PC-3 (cell line): ENCODE data around the gene CHTF18. TPM values are rescaled to one million over a fixed set of nuclear protein-coding genes. Genes with fewer than 3 reads are reported as not detected.

Experiments used
- ATAC-seq: fragments of 200-7000 bp; cut with Tn5 transposase; 2 replicates; pipeline ENCODE4 v1.9.1; 2020; ENCODE audit warnings: mild to moderate bottlenecking, moderate library complexity
- BruUV-seq: library from RNA; stranded (reverse); fragments of 400-500 nt; replicated peaks from 2 replicates; lab custom pipeline; 2021; lab: Mats Ljungman, UMichigan
- CTCF ChIA-PET: fragments of 300-600 bp; sonication (Branson Sonifier 250); formaldehyde crosslinking; loops from one replicate; lab custom pipeline; 2022; ENCODE audit warnings: antibody characterized with exemption; lab: Charles Lee
- POLR2A ChIA-PET: fragments of 300-600 bp; sonication (Branson Sonifier 250); formaldehyde crosslinking; loops from one replicate; lab custom pipeline; 2022; ENCODE audit warnings: antibody characterized with exemption; ENCODE audit not compliant: unreplicated experiment; lab: Charles Lee
- DNase-seq: peaks from one replicate; pipeline ENCODE4 v3.0.0-alpha.2; 2015
- H2AFZ ChIP-seq: fragments of 300-600 bp; sonication (generic); 2 replicates; pipeline ENCODE4 v1.6.0; 2016; ENCODE audit warnings: antibody characterized with exemption, low read length
- H3F3A ChIP-seq: fragments of 300-600 bp; sonication (generic); one replicate; pipeline ENCODE4 v1.6.0; 2017; ENCODE audit warnings: antibody characterized with exemption, low read length, control low read depth, mild to moderate bottlenecking; ENCODE audit not compliant: unreplicated experiment
- H3K27ac ChIP-seq: fragments of 300-600 bp; sonication (generic); 2 replicates; pipeline ENCODE4 v1.5.1; 2016; ENCODE audit warnings: mild to moderate bottlenecking, low read length
- H3K27me3 ChIP-seq: fragments of 300-600 bp; sonication (generic); 2 replicates; pipeline ENCODE4 v1.6.1; 2016; ENCODE audit warnings: low read length, mixed read lengths
- H3K36me3 ChIP-seq: fragments of 300-600 bp; sonication (generic); 2 replicates; pipeline ENCODE4 v1.6.1; 2016; ENCODE audit warnings: low read depth, mixed run types, low read length, mixed read lengths
- H3K4me1 ChIP-seq: fragments of 300-600 bp; sonication (generic); 2 replicates; pipeline ENCODE4 v1.5.1; 2016; ENCODE audit warnings: low read length; ENCODE audit not compliant: insufficient read depth
- H3K4me2 ChIP-seq: fragments of 300-600 bp; sonication (generic); 2 replicates; pipeline ENCODE4 v1.6.0; 2016; ENCODE audit warnings: low read length
- H3K4me3 ChIP-seq: fragments of 300-600 bp; sonication (generic); 2 replicates; pipeline ENCODE4 v1.5.1; 2016; ENCODE audit warnings: mild to moderate bottlenecking, low read length, mixed read lengths
- H3K79me2 ChIP-seq: fragments of 300-600 bp; sonication (generic); 2 replicates; pipeline ENCODE4 v1.6.1; 2017; ENCODE audit warnings: low read length, mixed read lengths
- H3K9ac ChIP-seq: fragments of 300-600 bp; sonication (generic); 2 replicates; pipeline ENCODE4 v1.6.0; 2016; ENCODE audit warnings: mild to moderate bottlenecking, low read length
- H3K9me2 ChIP-seq: fragments of 300-600 bp; sonication (generic); replicated peaks from 2 replicates; pipeline ENCODE4 v1.6.1; 2016; ENCODE audit warnings: mixed run types, low read length, mixed read lengths
- H3K9me3 ChIP-seq: fragments of 300-600 bp; sonication (generic); 2 replicates; pipeline ENCODE4 v1.6.1; 2016; ENCODE audit warnings: low read length, mixed read lengths
- H4K20me1 ChIP-seq: fragments of 300-600 bp; sonication (generic); 2 replicates; pipeline ENCODE4 v1.6.1; 2016; ENCODE audit warnings: low read length, mixed read lengths
- CTCF ChIP-seq: fragments of 300-600 bp; sonication (generic); conservative IDR thresholded peaks from 2 replicates; pipeline ENCODE4 v1.5.1; 2017; ENCODE audit warnings: antibody characterized with exemption, low read depth, mild to moderate bottlenecking, low read length
- EZH2 ChIP-seq: fragments of 300-600 bp; sonication (generic); IDR thresholded peaks from one replicate; pipeline ENCODE4 v1.6.1; 2017; ENCODE audit warnings: antibody characterized with exemption, mild to moderate bottlenecking, low read length; ENCODE audit not compliant: unreplicated experiment
- EZH2phosphoT487 ChIP-seq: fragments of 300-600 bp; sonication (generic); IDR thresholded peaks from 2 replicates; pipeline ENCODE4 v1.6.1; 2018; ENCODE audit warnings: mild to moderate bottlenecking, antibody characterized with exemption, low read length, borderline replicate concordance
- intact Hi-C: fragments of 100-400 bp; cut with micrococcal nuclease; formaldehyde crosslinking; loops from 2 replicates; pipeline ENCODE4 v1.9.0; 2023
- total RNA-seq: library from RNA; depleted of rRNA; stranded (reverse); fragments of >200 nt; gene quantifications from 2 replicates; pipeline ENCODE4 v1.2.3, GENCODE V29; 2014

CHTF18 gene
- total RNA-seq, 1 experiment from 2014 or later = 79.0 TPM

- Histone ChIP-seq H3K9ac (no peak overlapping the region), H3F3A (no peaks in the 10 kb centered on the region), H3K27me3 (no peaks in the 10 kb centered on the region), H3K9me3 (no peaks in the 10 kb centered on the region), H3K9me2 (no peaks in the 10 kb centered on the region), H3K4me3 (no peak overlapping the region), H4K20me1 (no peaks in the 10 kb centered on the region), H3K36me3 (no peaks in the 10 kb centered on the region), H3K27ac (no peak overlapping the region), H3K4me1 (peaks cover 16% of the 10 kb centered on the region), H2AFZ (no peak overlapping the region), H3K79me2 (peaks cover 30% of the 10 kb centered on the region), H3K4me2 (no peak overlapping the region)
- no peak for TF ChIP-seq EZH2
- no peak for TF ChIP-seq EZH2phosphoT487
- no peak for TF ChIP-seq CTCF
- CTCF ChIA-PET = no interaction called here
- BruUV-seq = no TSS peak
- intact Hi-C loops = loop anchor here (5.0 to 10.0 kb wide), 2 partner anchors 42 to 70 kb away; partner anchors contain the start of genes CIAO3 and METRN
- ATAC-seq (no peak), DNase-seq (no peak)
- POLR2A ChIA-PET = no interaction called here
These were observed 4.0 kb upstream of the CHTF18 start for GRCh38 chr16:784431-784830.

- H3K9me3 ChIP-seq = no peaks in the 10 kb centered on the region
- H3F3A ChIP-seq = no peaks in the 10 kb centered on the region
- POLR2A ChIA-PET = interaction anchor here (0.5 kb wide), 1 partner anchor 110 kb away, joined by 11 read pairs; the partner anchor contains the start of gene RHBDL1
- H3K79me2 ChIP-seq = peaks cover 44% of the 10 kb centered on the region
- H2AFZ ChIP-seq = no peak overlapping the region
- H3K27ac ChIP-seq = no peak overlapping the region
- H3K4me1 ChIP-seq = peaks cover 19% of the 10 kb centered on the region
- H3K4me2 ChIP-seq = no peak overlapping the region
- no peaks in the 10 kb centered on the region for H3K27me3 ChIP-seq
- no peaks in the 10 kb centered on the region for H3K9me2 ChIP-seq
- H3K36me3 ChIP-seq = no peaks in the 10 kb centered on the region; the same call in 1 of the 2 replicates
- DNase-seq (peak; percentile 48), ATAC-seq (no peak)
- intact Hi-C loops = loop anchor here (10.0 kb wide), 1 partner anchor 71 kb away; the partner anchor contains the start of gene METRN
- TF ChIP-seq CTCF (peak; percentile 69), EZH2 (no peak), EZH2phosphoT487 (no peak)
- no peak overlapping the region for H3K4me3 ChIP-seq
- BruUV-seq = no TSS peak
- no peaks in the 10 kb centered on the region for H4K20me1 ChIP-seq
- CTCF ChIA-PET = no interaction called here
- H3K9ac ChIP-seq = no peak overlapping the region
These were observed 2.6 kb upstream of the CHTF18 start for GRCh38 chr16:785563-786535.
